ENCODE measurements around the gene ZNF805.

DNA sequence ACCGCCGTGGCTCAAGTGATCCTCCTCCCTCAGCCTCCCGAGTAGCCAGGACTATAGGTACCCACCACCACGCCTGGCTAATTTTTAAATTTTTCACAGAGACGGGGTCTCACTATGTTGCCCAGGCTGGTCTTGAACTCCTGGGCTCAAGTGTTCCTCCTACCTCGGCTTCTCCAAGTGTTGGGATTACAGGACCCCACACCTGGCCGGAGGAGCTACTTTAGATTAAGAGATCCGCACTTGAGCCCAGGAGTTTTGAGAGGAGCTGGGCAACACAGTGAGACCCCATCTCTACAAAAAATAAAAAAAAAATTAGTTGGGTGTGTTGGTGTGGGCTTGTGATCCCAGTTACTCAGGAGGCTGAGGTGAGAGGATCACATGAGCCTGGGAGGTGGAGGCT, 30.8 kb downstream of the ZNF805 start:
- TF ChIP-seq, protein P1, sequence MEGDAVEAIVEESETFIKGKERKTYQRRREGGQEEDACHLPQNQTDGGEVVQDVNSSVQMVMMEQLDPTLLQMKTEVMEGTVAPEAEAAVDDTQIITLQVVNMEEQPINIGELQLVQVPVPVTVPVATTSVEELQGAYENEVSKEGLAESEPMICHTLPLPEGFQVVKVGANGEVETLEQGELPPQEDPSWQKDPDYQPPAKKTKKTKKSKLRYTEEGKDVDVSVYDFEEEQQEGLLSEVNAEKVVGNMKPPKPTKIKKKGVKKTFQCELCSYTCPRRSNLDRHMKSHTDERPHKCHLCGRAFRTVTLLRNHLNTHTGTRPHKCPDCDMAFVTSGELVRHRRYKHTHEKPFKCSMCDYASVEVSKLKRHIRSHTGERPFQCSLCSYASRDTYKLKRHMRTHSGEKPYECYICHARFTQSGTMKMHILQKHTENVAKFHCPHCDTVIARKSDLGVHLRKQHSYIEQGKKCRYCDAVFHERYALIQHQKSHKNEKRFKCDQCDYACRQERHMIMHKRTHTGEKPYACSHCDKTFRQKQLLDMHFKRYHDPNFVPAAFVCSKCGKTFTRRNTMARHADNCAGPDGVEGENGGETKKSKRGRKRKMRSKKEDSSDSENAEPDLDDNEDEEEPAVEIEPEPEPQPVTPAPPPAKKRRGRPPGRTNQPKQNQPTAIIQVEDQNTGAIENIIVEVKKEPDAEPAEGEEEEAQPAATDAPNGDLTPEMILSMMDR (conservative IDR thresholded peaks at IDR 0.05; ENCODE audit: low read depth, low read length) = no peak
- TF ChIP-seq CHD1 (IDR thresholded peaks at IDR 0.05; ENCODE audit: low read depth, low read length) (no peak), CEBPB (IDR thresholded peaks at IDR 0.05; ENCODE audit: low read depth, low read length) (no peak), POLR2A (IDR thresholded peaks at IDR 0.05; ENCODE audit: low read depth, low read length) (no peak)
